ENCODE results near the gene CDK14.

DNA sequence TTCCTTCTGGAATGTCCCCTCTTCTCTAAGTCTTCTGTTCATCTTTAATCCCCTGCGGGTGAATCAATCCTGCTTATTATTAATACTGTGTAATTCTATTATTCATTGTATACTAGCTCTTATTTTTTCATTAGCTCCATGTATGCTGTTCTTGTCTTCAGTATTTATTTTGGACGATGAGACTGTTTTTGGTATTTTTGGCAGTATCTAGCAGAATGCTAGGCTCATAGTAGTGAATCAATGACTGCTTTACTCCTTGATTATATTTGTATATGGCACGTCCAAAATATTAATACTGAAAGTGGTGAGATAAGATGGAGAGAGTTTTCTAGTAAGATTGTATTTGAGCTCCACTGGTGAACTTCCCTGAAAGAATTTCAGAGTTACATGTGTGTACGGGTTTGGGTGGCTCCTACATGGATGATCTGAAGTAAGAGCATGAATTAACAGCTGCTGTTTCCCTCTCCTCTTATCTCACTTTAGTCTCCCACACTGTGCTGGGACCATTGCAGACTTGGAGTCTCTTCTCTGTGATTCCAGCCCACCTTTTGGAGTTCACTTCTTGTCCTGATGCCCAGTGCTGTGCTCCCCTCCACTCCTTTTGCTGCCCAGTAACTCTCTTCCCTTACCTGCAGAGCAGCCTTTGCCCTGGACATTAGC is 226.0 kb downstream of the CDK14 start:
- no peak for TF ChIP-seq POLR2A (IDR thresholded peaks at IDR 0.05; ENCODE audit: low read depth, low read length)
- TF ChIP-seq POLR2AphosphoS5 (IDR thresholded peaks at IDR 0.05; ENCODE audit: low read depth, low read length), result no peak
- no peak for TF ChIP-seq TAF1 (IDR thresholded peaks at IDR 0.05; ENCODE audit: borderline replicate concordance, low read depth, low read length)
